HG02973 (cell line): ENCODE measurements around the gene LRFN2.

Experiments
- ATAC-seq: cut with Tn5 transposase; IDR thresholded peaks from one replicate; pipeline ENCODE4 v1.9.1; 2021; ENCODE audit warnings: moderate library complexity; ENCODE audit not compliant: unreplicated experiment

Gene LRFN2

GRCh38 chr6:40353197-40353966 lies 233.8 kb downstream of the LRFN2 start:
- ATAC-seq = no peak

GRCh38 chr6:40352527-40353170 lies 234.5 kb downstream of the LRFN2 start:
- no peak for ATAC-seq

GRCh38 chr6:40352006-40352405 lies 235.2 kb downstream of the LRFN2 start:
- no peak for ATAC-seq

GRCh38 chr6:40350747-40351217 lies 236.4 kb downstream of the LRFN2 start:
- no peak for ATAC-seq

GRCh38 chr6:40349901-40350746 lies 237.0 kb downstream of the LRFN2 start:
- no peak for ATAC-seq

GRCh38 chr6:40349123-40349900 lies 237.9 kb downstream of the LRFN2 start:
- ATAC-seq = no peak

GRCh38 chr6:40348591-40348990 lies 238.6 kb downstream of the LRFN2 start:
- ATAC-seq = no peak

- no peak for ATAC-seq
These were observed 239.6 kb downstream of the LRFN2 start for GRCh38 chr6:40347571-40348011.

- no peak for ATAC-seq
These were observed 240.9 kb downstream of the LRFN2 start for GRCh38 chr6:40346246-40346645.

GRCh38 chr6:40344566-40345167 lies 242.5 kb downstream of the LRFN2 start:
- ATAC-seq = no peak

- ATAC-seq = no peak
These were observed 243.1 kb downstream of the LRFN2 start for GRCh38 chr6:40343877-40344565.

GRCh38 chr6:40343318-40343876 lies 243.8 kb downstream of the LRFN2 start:
- ATAC-seq = no peak

- ATAC-seq = no peak
These were observed 244.4 kb downstream of the LRFN2 start for GRCh38 chr6:40342723-40343122.

GRCh38 chr6:40341726-40342125 lies 245.4 kb downstream of the LRFN2 start:
- ATAC-seq = no peak
